Subcutaneous abdominal adipose tissue (tissue), 5 donors: Measurements from ENCODE around the gene RGL4.

Source experiments
- H3K27ac ChIP-seq: one replicate; pipeline ENCODE4 v1.7.0; 2013; ENCODE audit warnings: low read depth, mild to moderate bottlenecking, inconsistent platforms, low read length, moderate library complexity
- H3K27me3 ChIP-seq, 5 donors: one replicate each; pipeline ENCODE4 v1.7.0; 2013; ENCODE audit warnings: low read length in 5 of 5, inconsistent platforms in 1 of 5; ENCODE audit not compliant: control insufficient read depth in 5 of 5, insufficient read depth in 4 of 5
- H3K36me3 ChIP-seq, 5 donors: one replicate each; pipeline ENCODE4 v1.7.0; 2013; ENCODE audit warnings: low read length in 5 of 5; ENCODE audit not compliant: control insufficient read depth in 5 of 5, insufficient read depth in 5 of 5
- H3K4me1 ChIP-seq, 5 donors: one replicate each; pipeline ENCODE4 v1.7.0; 2013; ENCODE audit warnings: low read length in 5 of 5, mild to moderate bottlenecking in 3 of 5, moderate library complexity in 1 of 5; ENCODE audit not compliant: control insufficient read depth in 5 of 5, insufficient read depth in 5 of 5
- H3K4me3 ChIP-seq, 5 donors: one replicate each; pipeline ENCODE4 v1.7.0; 2013; ENCODE audit warnings: low read length in 5 of 5, low read depth in 1 of 5
- H3K9ac ChIP-seq, 5 donors: one replicate each; pipeline ENCODE4 v1.7.0; 2013; ENCODE audit warnings: low read length in 5 of 5, mild to moderate bottlenecking in 4 of 5, moderate library complexity in 3 of 5
- H3K9me3 ChIP-seq, 5 donors: one replicate each; pipeline ENCODE4 v1.7.0; 2013; ENCODE audit warnings: low read length in 5 of 5; ENCODE audit not compliant: control insufficient read depth in 5 of 5
- donor health status: healthy.
- donor health status: healthy.
- donor health status: healthy.
- donor health status: healthy.
- donor health status: healthy.

RGL4 gene

GRCh38 chr22:23677701-23677995, 13.2 kb upstream of the RGL4 start:
- Histone ChIP-seq H3K9me3 (no peaks in the 10 kb centered on the region), H3K27ac (no peak overlapping the region), H3K9ac (no peak overlapping the region), H3K36me3 (peaks cover 6 to 17% (median 11%) of the 10 kb centered on the region in 5 donors), H3K4me3 (no peak overlapping the region), H3K4me1 (peaks cover 0 to 10% (median 7%) of the 10 kb centered on the region in 5 donors), H3K27me3 (no peaks in the 10 kb centered on the region)

DNA sequence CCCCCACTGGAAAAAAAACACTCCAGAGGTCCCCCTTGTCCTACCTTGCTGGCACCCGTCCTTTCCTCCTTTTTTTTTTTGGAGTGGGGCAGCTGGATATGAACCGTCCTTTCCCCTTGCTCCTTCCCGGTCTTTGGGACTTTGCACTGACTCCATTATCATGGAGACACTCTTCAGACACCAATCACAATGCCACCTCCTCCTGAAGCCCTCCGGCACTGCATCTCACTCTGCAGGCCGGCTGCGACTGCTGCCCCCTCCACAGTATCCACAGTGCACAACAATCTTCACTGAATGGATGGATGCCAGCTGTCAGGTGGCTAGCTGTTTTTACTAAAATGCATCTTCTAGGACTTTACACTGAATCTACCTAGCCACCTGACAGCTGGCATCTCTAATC, 12.7 kb upstream of the RGL4 start:
- H3K4me3 ChIP-seq = no peak overlapping the region
- H3K27ac ChIP-seq = no peak overlapping the region
- H3K4me1 ChIP-seq = peaks cover 0 to 10% (median 7%) of the 10 kb centered on the region in 5 donors
- H3K27me3 ChIP-seq = no peaks in the 10 kb centered on the region
- no peak overlapping the region for H3K9ac ChIP-seq
- no peaks in the 10 kb centered on the region for H3K9me3 ChIP-seq
- peaks cover 6 to 22% (median 12%) of the 10 kb centered on the region in 5 donors for H3K36me3 ChIP-seq

DNA sequence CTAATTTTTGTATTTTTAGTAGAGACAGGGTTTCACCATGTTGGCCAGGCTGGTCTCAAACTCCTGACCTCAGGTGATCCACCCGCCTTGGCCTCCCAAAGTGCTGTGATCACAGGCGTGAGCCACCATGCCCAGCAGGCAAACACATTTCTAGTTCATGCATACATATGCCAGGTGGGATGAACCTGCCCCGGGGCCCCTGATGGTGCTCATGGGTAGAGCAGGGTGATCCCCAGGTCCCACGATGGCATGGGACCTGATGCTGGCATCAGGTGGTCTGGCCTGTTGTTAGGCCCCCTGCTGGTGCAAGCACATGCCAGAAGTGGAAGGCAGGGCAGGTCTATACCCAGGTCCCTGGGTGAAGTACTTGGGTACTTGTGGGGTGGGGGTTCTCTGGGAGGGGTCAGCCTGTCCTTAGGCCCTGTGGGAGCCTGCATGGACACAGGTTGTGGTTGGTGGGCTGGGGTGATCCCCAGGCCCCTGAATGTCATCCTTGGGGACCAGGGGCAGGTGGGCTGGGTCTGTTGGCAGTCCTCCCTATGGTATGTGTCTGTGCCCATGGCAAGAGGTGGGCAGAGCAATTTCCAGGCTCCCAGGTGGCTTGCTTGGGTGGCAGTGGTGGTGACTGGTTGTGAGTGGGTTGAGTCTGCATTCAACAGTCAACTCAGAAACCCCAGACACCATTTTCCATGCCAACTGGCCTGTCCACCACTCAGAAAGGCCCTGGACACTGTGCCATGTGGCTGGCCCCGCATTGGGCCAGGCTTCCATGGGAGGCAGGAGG, 9.6 kb upstream of the RGL4 start:
- no peak overlapping the region for H3K9ac ChIP-seq
- no peaks in the 10 kb centered on the region for H3K27me3 ChIP-seq
- no peak overlapping the region for H3K4me3 ChIP-seq
- H3K36me3 ChIP-seq = peaks cover 6 to 25% (median 17%) of the 10 kb centered on the region in 5 donors
- no peaks in the 10 kb centered on the region for H3K9me3 ChIP-seq
- H3K4me1 ChIP-seq = peaks cover 0 to 3% (median under 1%) of the 10 kb centered on the region in 5 donors
- H3K27ac ChIP-seq = no peak overlapping the region

DNA sequence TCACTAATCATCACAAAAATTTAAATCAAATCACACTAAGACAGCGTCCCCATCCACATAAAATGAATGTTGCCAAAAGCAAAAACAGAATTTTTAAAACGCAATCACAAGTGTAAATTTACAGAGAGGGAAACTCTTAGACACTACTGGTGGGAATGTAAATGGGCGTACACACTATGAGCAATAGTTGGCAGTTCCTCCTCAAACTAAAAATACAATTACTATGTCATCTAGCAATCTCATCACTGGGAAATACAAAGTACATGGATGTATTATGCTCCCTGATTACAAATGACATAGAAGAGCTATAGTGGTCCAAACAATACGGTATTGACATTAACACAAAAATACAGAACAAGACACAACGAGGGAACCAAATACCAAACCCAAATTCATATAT, 8.7 kb upstream of the RGL4 start:
- Histone ChIP-seq H3K4me1 (no peaks in the 10 kb centered on the region), H3K27me3 (no peaks in the 10 kb centered on the region), H3K9me3 (no peaks in the 10 kb centered on the region), H3K27ac (no peak overlapping the region), H3K9ac (no peak overlapping the region), H3K4me3 (no peak overlapping the region), H3K36me3 (peaks cover 6 to 25% (median 17%) of the 10 kb centered on the region in 5 donors)

DNA sequence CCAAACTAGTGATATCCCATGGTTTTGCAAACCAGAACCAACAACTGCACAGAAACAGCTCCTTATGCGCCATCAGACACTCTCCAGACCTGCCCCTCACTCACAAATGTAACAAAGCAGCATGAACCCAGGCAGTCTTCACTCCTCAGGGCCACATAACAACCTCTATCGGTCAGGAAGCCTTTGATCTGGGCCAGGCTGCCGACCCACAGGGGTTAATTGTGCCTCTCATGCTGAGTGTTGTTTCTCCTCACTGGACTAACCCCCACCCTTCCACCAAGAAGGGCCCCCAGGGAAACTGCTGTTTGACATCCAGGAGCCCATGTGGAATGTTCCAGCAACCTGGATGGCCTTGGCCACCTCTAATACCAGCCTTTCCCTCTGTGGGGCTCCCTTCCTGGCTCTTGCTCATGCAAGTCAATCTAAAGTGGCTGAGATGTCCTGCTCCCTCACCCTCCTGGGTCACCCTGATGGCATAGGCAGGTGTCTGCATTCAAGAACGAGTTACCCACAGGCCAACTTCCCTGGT, 7.9 kb upstream of the RGL4 start:
- Histone ChIP-seq H3K27ac (no peak overlapping the region), H3K4me1 (no peaks in the 10 kb centered on the region), H3K36me3 (peaks cover 6 to 25% (median 17%) of the 10 kb centered on the region in 5 donors), H3K27me3 (no peaks in the 10 kb centered on the region), H3K4me3 (no peak overlapping the region), H3K9ac (no peak overlapping the region), H3K9me3 (no peaks in the 10 kb centered on the region)

DNA sequence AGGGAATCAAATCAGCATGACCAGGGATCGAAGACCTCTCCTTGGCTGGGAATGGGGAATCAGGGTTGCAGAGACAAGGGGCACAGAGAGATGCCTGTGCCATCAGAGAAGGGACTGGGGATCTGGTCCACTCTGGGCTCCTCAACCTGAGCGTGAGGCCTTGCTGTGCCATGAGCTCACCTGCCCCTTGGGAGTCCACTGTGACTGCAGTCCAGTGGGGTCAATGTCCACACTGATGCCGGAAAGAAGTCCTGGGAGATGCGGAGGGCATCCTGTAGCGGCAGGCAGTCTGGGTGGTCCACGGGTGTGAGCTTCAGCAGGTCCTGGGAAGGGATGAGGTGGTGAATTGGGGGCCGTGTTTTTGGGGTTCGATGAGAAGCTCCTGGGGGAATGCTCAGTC, 7.3 kb upstream of the RGL4 start:
- Histone ChIP-seq H3K9me3 (no peaks in the 10 kb centered on the region), H3K9ac (no peak overlapping the region), H3K4me3 (no peak overlapping the region), H3K36me3 (peaks cover 6 to 25% (median 17%) of the 10 kb centered on the region in 5 donors), H3K27me3 (no peaks in the 10 kb centered on the region), H3K27ac (no peak overlapping the region), H3K4me1 (no peaks in the 10 kb centered on the region)

DNA sequence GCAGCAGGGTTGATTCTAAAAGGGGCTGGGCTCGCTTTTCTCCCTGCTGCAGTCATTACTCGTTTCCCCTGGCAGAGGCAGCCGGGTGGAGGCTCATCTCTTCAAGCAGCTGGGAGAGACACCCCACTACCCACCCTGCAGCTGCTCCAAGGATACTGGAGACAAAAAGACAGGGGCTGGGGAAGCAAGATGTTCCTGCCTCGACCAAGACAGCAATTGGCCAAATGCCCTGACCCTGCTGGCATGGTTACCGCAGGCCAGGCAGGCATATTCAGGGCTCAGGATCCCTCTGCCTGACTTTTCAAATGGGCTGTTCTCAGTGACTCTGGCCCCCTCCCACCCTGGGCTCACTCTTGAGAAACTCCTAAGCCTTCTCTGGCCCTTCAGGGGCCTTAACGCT, 6.8 kb upstream of the RGL4 start:
- Histone ChIP-seq H3K27ac (no peak overlapping the region), H3K27me3 (no peaks in the 10 kb centered on the region), H3K9me3 (no peaks in the 10 kb centered on the region), H3K36me3 (peaks cover 6 to 29% (median 17%) of the 10 kb centered on the region in 5 donors), H3K4me3 (no peak overlapping the region), H3K4me1 (no peaks in the 10 kb centered on the region), H3K9ac (no peak overlapping the region)

- Histone ChIP-seq H3K9me3 (no peaks in the 10 kb centered on the region), H3K27me3 (no peaks in the 10 kb centered on the region), H3K36me3 (peaks cover 6 to 35% (median 21%) of the 10 kb centered on the region in 5 donors), H3K4me1 (no peaks in the 10 kb centered on the region), H3K4me3 (no peak overlapping the region), H3K27ac (no peak overlapping the region), H3K9ac (no peak overlapping the region)
Measured at GRCh38 chr22:23684561-23685031, 6.2 kb upstream of the RGL4 start.

DNA sequence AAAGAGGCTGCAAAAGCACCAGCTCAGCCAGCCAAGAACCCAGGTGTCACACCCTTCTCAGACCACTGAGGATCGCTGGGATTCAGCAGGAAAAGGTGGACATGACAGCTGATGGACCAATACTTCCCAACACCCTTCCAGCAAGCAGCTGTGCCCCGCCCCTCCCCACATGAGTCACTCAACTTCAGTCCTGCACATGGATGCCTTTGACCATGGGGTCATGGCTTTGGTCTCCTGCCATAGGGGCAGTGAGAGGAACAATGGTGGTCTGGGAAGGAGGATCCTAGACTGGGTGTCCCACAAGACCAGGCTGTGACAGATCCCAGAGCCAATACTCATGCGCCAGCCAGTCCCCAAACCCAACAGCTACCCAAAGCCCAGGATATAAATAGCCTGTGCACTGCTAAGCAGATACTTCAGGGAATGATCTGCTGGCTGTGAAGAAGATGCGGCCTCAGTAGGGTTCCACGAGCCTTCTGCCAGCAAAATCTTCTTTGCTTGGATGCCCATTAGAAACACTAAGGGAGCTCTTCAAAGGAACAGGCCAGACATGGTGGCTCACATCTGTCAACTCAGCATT, 5.5 kb upstream of the RGL4 start:
- Histone ChIP-seq H3K4me1 (no peaks in the 10 kb centered on the region), H3K27ac (no peak overlapping the region), H3K36me3 (peaks cover 6 to 42% (median 22%) of the 10 kb centered on the region in 5 donors), H3K9ac (no peak overlapping the region), H3K27me3 (no peaks in the 10 kb centered on the region), H3K4me3 (no peak overlapping the region), H3K9me3 (no peaks in the 10 kb centered on the region)

DNA sequence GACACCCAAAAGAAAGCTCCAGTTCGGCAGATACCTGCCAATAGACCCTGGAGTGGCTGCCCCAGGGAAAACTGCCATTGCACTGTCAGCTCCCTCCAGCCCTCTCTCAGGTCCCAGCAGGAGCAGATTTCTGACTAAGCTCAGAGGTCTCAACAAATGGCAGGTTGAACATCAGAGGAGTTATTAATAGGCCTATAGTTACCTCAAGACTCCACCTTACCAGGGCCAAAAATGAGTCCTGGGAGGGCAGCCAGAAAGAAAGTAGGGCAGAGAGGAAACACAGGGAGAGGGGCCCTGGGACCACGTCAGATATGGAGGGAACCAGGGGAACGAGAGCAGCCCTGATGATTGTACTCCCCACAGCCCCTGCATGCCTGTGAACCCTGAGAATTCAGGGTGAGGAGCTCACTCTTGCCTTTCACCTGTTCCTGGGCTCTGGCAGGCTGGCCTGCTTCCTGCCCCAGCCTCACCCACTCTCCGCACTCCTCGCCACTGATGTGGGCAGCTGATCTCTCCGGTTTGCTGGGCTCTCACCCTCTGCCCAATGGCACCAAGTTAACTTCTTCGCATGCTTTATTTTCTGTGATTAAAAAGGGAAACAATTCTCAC, 4.3 kb upstream of the RGL4 start:
- Histone ChIP-seq H3K4me3 (no peak overlapping the region), H3K27ac (no peak overlapping the region), H3K27me3 (no peaks in the 10 kb centered on the region), H3K36me3 (peaks cover 6 to 41% (median 20%) of the 10 kb centered on the region in 5 donors), H3K9ac (no peak overlapping the region), H3K9me3 (no peaks in the 10 kb centered on the region), H3K4me1 (no peaks in the 10 kb centered on the region)
